ENCODE results near the gene MGME1. TPM values are rescaled to one million over a fixed set of nuclear protein-coding genes. Genes with fewer than 3 reads are reported as not detected.

The MGME1 gene
- total and polyA plus RNA-seq, 2 of the 13 experiments (the other 11 are each of a cell fraction or from before 2014, with no cell fraction given): 36.7 to 66.6 TPM

DNA sequence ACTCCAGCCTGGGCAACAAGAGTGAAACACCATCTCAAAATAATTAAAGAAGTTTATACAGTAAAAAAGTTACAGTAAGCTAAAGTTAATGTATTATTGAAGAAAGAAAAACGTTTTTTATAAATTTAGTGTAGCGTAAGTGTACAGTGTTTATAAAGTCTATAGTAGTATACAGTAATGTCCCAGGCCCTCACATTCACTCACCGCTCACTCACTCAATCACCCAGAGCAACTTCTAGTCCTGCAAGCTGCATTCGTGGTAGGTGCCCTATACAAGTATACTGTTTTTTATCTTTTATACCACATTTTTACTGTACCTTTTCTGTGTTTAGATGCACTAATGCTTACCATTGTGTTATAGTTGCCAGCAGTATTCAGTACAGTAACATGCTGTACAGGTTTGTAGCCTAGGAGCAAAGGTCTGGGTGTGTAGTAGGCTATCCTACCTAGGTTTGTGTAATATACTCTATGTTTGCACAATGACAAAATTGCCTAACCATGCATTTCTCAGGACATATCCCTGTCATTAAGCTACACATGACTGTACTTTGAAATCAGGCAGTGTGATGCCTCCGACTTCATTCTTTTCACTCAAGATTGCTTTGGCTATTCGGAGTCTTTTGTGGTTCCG, 16.7 kb downstream of the MGME1 start (continued):
- TF ChIP-seq, protein P1, sequence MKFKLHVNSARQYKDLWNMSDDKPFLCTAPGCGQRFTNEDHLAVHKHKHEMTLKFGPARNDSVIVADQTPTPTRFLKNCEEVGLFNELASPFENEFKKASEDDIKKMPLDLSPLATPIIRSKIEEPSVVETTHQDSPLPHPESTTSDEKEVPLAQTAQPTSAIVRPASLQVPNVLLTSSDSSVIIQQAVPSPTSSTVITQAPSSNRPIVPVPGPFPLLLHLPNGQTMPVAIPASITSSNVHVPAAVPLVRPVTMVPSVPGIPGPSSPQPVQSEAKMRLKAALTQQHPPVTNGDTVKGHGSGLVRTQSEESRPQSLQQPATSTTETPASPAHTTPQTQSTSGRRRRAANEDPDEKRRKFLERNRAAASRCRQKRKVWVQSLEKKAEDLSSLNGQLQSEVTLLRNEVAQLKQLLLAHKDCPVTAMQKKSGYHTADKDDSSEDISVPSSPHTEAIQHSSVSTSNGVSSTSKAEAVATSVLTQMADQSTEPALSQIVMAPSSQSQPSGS (CRISPR knock-in tag; IDR thresholded peaks at IDR 0.05): peak; percentile 96
- TF ChIP-seq ZKSCAN8 (CRISPR knock-in tag; IDR thresholded peaks at IDR 0.05; ENCODE audit: borderline replicate concordance) (peak; percentile 95), KAT7 (CRISPR knock-in tag; IDR thresholded peaks at IDR 0.05; ENCODE audit: borderline replicate concordance) (no peak; the same call in 1 of the 2 replicates), ZNF615 (CRISPR knock-in tag; IDR thresholded peaks at IDR 0.05; ENCODE audit: borderline replicate concordance) (no peak), KDM1A (CRISPR knock-in tag; IDR thresholded peaks at IDR 0.05) (peak; percentile 88), PRMT3 (CRISPR knock-in tag; IDR thresholded peaks at IDR 0.05; ENCODE audit: borderline replicate concordance, low read depth) (no peak), CBFB (CRISPR knock-in tag; IDR thresholded peaks at IDR 0.05) (peak; percentile 89), SALL1 (CRISPR knock-in tag; IDR thresholded peaks at IDR 0.05) (peak; percentile 80; the same call in 1 of the 2 replicates), KDM5A (IDR thresholded peaks at IDR 0.05; ENCODE audit: borderline replicate concordance, low read length) (no peak), NCOA5 (CRISPR knock-in tag; IDR thresholded peaks at IDR 0.05) (no peak), FOXA1 (IDR thresholded peaks at IDR 0.05) (peak; percentile 69), FOXA1 (CRISPR knock-in tag; IDR thresholded peaks at IDR 0.05) (peak; percentile 98), ZNF781 (CRISPR knock-in tag; IDR thresholded peaks at IDR 0.05; ENCODE audit: borderline replicate concordance, not compliant biosample characterization) (no peak), MAFG (CRISPR knock-in tag; IDR thresholded peaks at IDR 0.05) (no peak), SCMH1 (CRISPR knock-in tag; IDR thresholded peaks at IDR 0.05; ENCODE audit: borderline replicate concordance) (no peak), HMG20A (CRISPR knock-in tag; IDR thresholded peaks at IDR 0.05; ENCODE audit: borderline replicate concordance) (peak; percentile 93), NONO (IDR thresholded peaks at IDR 0.05) (no peak), NONO (CRISPR knock-in tag; conservative IDR thresholded peaks at IDR 0.05) (peak; percentile 85), ATF1 (CRISPR knock-in tag; IDR thresholded peaks at IDR 0.05) (peak; percentile 60), RFX5 (IDR thresholded peaks at IDR 0.05; ENCODE audit: low read depth, low read length) (peak; percentile 71; the same call in 1 of the 2 replicates), ZSCAN21 (CRISPR knock-in tag; IDR thresholded peaks at IDR 0.05; ENCODE audit: borderline replicate concordance) (0 out of 2 replicates have a peak, but pooled peaks have one; percentile 54), HOXA5 (CRISPR knock-in tag; IDR thresholded peaks at IDR 0.05) (peak; percentile 90; the same call in 1 of the 2 replicates), ZNF121 (CRISPR knock-in tag; IDR thresholded peaks at IDR 0.05) (no peak; the same call in 1 of the 2 replicates), THAP11 (CRISPR knock-in tag; IDR thresholded peaks at IDR 0.05) (peak; percentile 88), ZNF674 (CRISPR knock-in tag; IDR thresholded peaks at IDR 0.05; ENCODE audit: low read depth) (no peak), TOE1 (CRISPR knock-in tag; IDR thresholded peaks at IDR 0.05) (0 out of 2 replicates have a peak, but pooled peaks have one; percentile 60)
- TF ChIP-seq, protein P2, sequence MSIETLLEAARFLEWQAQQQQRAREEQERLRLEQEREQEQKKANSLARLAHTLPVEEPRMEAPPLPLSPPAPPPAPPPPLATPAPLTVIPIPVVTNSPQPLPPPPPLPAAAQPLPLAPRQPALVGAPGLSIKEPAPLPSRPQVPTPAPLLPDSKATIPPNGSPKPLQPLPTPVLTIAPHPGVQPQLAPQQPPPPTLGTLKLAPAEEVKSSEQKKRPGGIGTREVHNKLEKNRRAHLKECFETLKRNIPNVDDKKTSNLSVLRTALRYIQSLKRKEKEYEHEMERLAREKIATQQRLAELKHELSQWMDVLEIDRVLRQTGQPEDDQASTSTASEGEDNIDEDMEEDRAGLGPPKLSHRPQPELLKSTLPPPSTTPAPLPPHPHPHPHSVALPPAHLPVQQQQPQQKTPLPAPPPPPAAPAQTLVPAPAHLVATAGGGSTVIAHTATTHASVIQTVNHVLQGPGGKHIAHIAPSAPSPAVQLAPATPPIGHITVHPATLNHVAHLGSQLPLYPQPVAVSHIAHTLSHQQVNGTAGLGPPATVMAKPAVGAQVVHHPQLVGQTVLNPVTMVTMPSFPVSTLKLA (IDR thresholded peaks at IDR 0.05): peak; percentile 48
- TF ChIP-seq, protein P3, sequence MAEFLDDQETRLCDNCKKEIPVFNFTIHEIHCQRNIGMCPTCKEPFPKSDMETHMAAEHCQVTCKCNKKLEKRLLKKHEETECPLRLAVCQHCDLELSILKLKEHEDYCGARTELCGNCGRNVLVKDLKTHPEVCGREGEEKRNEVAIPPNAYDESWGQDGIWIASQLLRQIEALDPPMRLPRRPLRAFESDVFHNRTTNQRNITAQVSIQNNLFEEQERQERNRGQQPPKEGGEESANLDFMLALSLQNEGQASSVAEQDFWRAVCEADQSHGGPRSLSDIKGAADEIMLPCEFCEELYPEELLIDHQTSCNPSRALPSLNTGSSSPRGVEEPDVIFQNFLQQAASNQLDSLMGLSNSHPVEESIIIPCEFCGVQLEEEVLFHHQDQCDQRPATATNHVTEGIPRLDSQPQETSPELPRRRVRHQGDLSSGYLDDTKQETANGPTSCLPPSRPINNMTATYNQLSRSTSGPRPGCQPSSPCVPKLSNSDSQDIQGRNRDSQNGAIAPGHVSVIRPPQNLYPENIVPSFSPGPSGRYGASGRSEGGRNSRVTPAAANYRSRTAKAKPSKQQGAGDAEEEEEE (CRISPR knock-in tag; IDR thresholded peaks at IDR 0.05; ENCODE audit: borderline replicate concordance): no peak

Measured in HepG2 (cell line).